SK-N-MC (cell line): ENCODE measurements around the gene BAIAP2L1.

Source experiments
- EZH2 ChIP-seq: fragments of 200-600 bp; sonication (generic); IDR thresholded peaks from one replicate; pipeline ENCODE4 v1.6.1; 2017; ENCODE audit warnings: antibody characterized with exemption
- FOXP2 ChIP-seq: optimal IDR thresholded peaks from 2 replicates; pipeline ENCODE3; 2011; ENCODE audit warnings: mild to moderate bottlenecking, moderate library complexity; ENCODE audit not compliant: insufficient read depth; ENCODE audit errors: extremely low read length, control extremely low read depth
- POLR2AphosphoS5 ChIP-seq: IDR thresholded peaks from 2 replicates; pipeline ENCODE4 v1.6.1; 2012; ENCODE audit warnings: mild to moderate bottlenecking, low read depth, low read length, borderline replicate concordance

- TF ChIP-seq POLR2AphosphoS5 (no peak), EZH2 (no peak), FOXP2 (no peak)
Observed at GRCh38 chr7:98387131-98387530, 13.8 kb downstream of the BAIAP2L1 start.
